ENCODE measurements around the gene MRPS11. TPM values are rescaled to one million over a fixed set of nuclear protein-coding genes. Genes with fewer than 3 reads are reported as not detected.
A peak's percentile ranks its signal among the peaks of the same experiment; 100 is the strongest.
"Not testable (repeated sequence)": the region's sequence is repeated elsewhere in the genome, so short reads cannot be mapped to it uniquely, and the experiment has no call there.

MRPS11 gene
- total and polyA plus RNA-seq, 5 donors = 39.4 to 67.5 (median 52.6) TPM

GRCh38 chr15:88454867-88455810, 12.4 kb upstream of the MRPS11 start:
- intact Hi-C loops (cut with DNase I) = no loop called here
- no peaks in the 10 kb centered on the region for H3K9me3 ChIP-seq (ENCODE audit: control insufficient read depth, low read length)
- ATAC-seq (peak; percentile 76 to 77), DNase-seq (peak; percentile 43 to 76 (median 70))
- WGBS = 28% methylated on average over 9 of the region's 9 CpGs
- H3K27ac ChIP-seq (ENCODE audit: low read length) = no peak overlapping the region
- no peaks in the 10 kb centered on the region for H3K27me3 ChIP-seq (ENCODE audit: control insufficient read depth, insufficient read depth)
- H3K4me1 ChIP-seq (ENCODE audit: control insufficient read depth, insufficient read depth, low read length) = peaks cover 2% of the 10 kb centered on the region
- H3K4me3 ChIP-seq (ENCODE audit: low read length) = no peak overlapping the region

GRCh38 chr15:88456733-88457132, 10.8 kb upstream of the MRPS11 start:
- Histone ChIP-seq H3K4me1 (ENCODE audit: control insufficient read depth, insufficient read depth, low read length) (peaks cover 2% of the 10 kb centered on the region), H3K4me3 (ENCODE audit: low read length) (no peak overlapping the region), H3K9me3 (ENCODE audit: control insufficient read depth, low read length) (no peaks in the 10 kb centered on the region), H3K27ac (ENCODE audit: low read length) (no peak overlapping the region), H3K27me3 (ENCODE audit: control insufficient read depth, insufficient read depth) (no peaks in the 10 kb centered on the region)
- no peak for DNase-seq
- ATAC-seq = no peak
- intact Hi-C loops (cut with DNase I) = no loop called here
- 93% methylated on average over 3 of the region's 3 CpGs for WGBS

GRCh38 chr15:88463870-88464532, 3.5 kb upstream of the MRPS11 start:
- intact Hi-C loops (cut with DNase I) = no loop called here
- WGBS = 63% methylated on average over 2 of the region's 2 CpGs
- peaks cover under 1% of the 10 kb centered on the region for H3K4me1 ChIP-seq (ENCODE audit: control insufficient read depth, insufficient read depth, low read length)
- no peak for DNase-seq
- no peaks in the 10 kb centered on the region for H3K9me3 ChIP-seq (ENCODE audit: control insufficient read depth, low read length)
- H3K4me3 ChIP-seq (ENCODE audit: low read length) = no peak overlapping the region
- ATAC-seq = no peak
- no peak overlapping the region for H3K27ac ChIP-seq (ENCODE audit: low read length)
- no peaks in the 10 kb centered on the region for H3K27me3 ChIP-seq (ENCODE audit: control insufficient read depth, insufficient read depth)

- ATAC-seq = no peak
- H3K27ac ChIP-seq (ENCODE audit: low read length) = no peak overlapping the region
- WGBS = 92% methylated on average over 4 of the region's 4 CpGs
Measured at GRCh38 chr15:88465633-88466224, 1.8 kb upstream of the MRPS11 start.

GRCh38 chr15:88467935-88468528, 524 bp downstream of the MRPS11 start:
- H3K27me3 ChIP-seq (ENCODE audit: control insufficient read depth, insufficient read depth) = no peaks in the 10 kb centered on the region
- H3K9me3 ChIP-seq (ENCODE audit: control insufficient read depth, low read length) = no peaks in the 10 kb centered on the region
- WGBS = 2% methylated on average over 17 of the region's 17 CpGs
- peak overlapping the region; percentile 58 for H3K27ac ChIP-seq (ENCODE audit: low read length)
- intact Hi-C loops (cut with DNase I) = no loop called here
- peak overlapping the region; percentile 73 for H3K4me3 ChIP-seq (ENCODE audit: low read length)
- DNase-seq (no peak), ATAC-seq (no peak)
- peaks cover 2% of the 10 kb centered on the region for H3K4me1 ChIP-seq (ENCODE audit: control insufficient read depth, insufficient read depth, low read length)

More at GRCh38 chr15:88465633-88466224, 1.8 kb upstream of the MRPS11 start:
- intact Hi-C loops (cut with DNase I) = no loop called here
- no peak for DNase-seq
- Histone ChIP-seq H3K4me1 (ENCODE audit: control insufficient read depth, insufficient read depth, low read length) (peaks cover 2% of the 10 kb centered on the region), H3K27me3 (ENCODE audit: control insufficient read depth, insufficient read depth) (no peaks in the 10 kb centered on the region), H3K9me3 (ENCODE audit: control insufficient read depth, low read length) (no peaks in the 10 kb centered on the region), H3K4me3 (ENCODE audit: low read length) (no peak overlapping the region)

- 95% methylated on average over 10 of the region's 10 CpGs for WGBS
- ATAC-seq; H3K9me3 ChIP-seq (ENCODE audit: control insufficient read depth, low read length); DNase-seq; H3K4me1 ChIP-seq (ENCODE audit: control insufficient read depth, insufficient read depth, low read length); H3K27me3 ChIP-seq (ENCODE audit: control insufficient read depth, insufficient read depth); intact Hi-C loops (cut with DNase I); H3K4me3 ChIP-seq (ENCODE audit: low read length); H3K27ac ChIP-seq (ENCODE audit: low read length): not testable (repeated sequence)
Measured at GRCh38 chr15:88468721-88469120, 1.2 kb downstream of the MRPS11 start.

GRCh38 chr15:88469321-88469720, 1.8 kb downstream of the MRPS11 start:
- intact Hi-C loops (cut with DNase I) = no loop called here

GRCh38 chr15:88470625-88471372, 3.3 kb downstream of the MRPS11 start:
- 93% methylated on average over 6 of the region's 6 CpGs for WGBS
- Histone ChIP-seq H3K4me3 (ENCODE audit: low read length) (no peak overlapping the region), H3K27ac (ENCODE audit: low read length) (no peak overlapping the region), H3K27me3 (ENCODE audit: control insufficient read depth, insufficient read depth) (no peaks in the 10 kb centered on the region), H3K9me3 (ENCODE audit: control insufficient read depth, low read length) (no peaks in the 10 kb centered on the region), H3K4me1 (ENCODE audit: control insufficient read depth, insufficient read depth, low read length) (peaks cover 2% of the 10 kb centered on the region)
- intact Hi-C loops (cut with DNase I) = loop anchor here in 1 of 4 donors (5.0 kb wide), 1 partner anchor 152 kb away; the partner anchor contains the start of gene AEN
- DNase-seq (no peak), ATAC-seq (no peak)

More at GRCh38 chr15:88469321-88469720, 1.8 kb downstream of the MRPS11 start:
- H3K27me3 ChIP-seq (ENCODE audit: control insufficient read depth, insufficient read depth) = no peaks in the 10 kb centered on the region
- H3K4me3 ChIP-seq (ENCODE audit: low read length) = no peak overlapping the region
- H3K27ac ChIP-seq (ENCODE audit: low read length) = no peak overlapping the region
- no peaks in the 10 kb centered on the region for H3K9me3 ChIP-seq (ENCODE audit: control insufficient read depth, low read length)
- WGBS = 91% methylated on average over 2 of the region's 2 CpGs
- peaks cover 2% of the 10 kb centered on the region for H3K4me1 ChIP-seq (ENCODE audit: control insufficient read depth, insufficient read depth, low read length)
- DNase-seq (no peak), ATAC-seq (no peak)

GRCh38 chr15:88472225-88472624, 4.7 kb downstream of the MRPS11 start:
- intact Hi-C loops (cut with DNase I) = loop anchor here in 1 of 4 donors (5.0 kb wide), 1 partner anchor 150 kb away; the partner anchor contains the start of gene AEN

GRCh38 chr15:88473661-88474293, 6.3 kb downstream of the MRPS11 start:
- not testable (repeated sequence) for H3K27ac ChIP-seq (ENCODE audit: low read length); H3K4me3 ChIP-seq (ENCODE audit: low read length); H3K27me3 ChIP-seq (ENCODE audit: control insufficient read depth, insufficient read depth); ATAC-seq; DNase-seq; H3K4me1 ChIP-seq (ENCODE audit: control insufficient read depth, insufficient read depth, low read length); H3K9me3 ChIP-seq (ENCODE audit: control insufficient read depth, low read length)
- 96% methylated on average over 4 of the region's 4 CpGs for WGBS
- intact Hi-C loops (cut with DNase I) = loop anchor here in 1 of 4 donors (5.0 kb wide), 1 partner anchor 149 kb away; the partner anchor contains the start of gene AEN

More at GRCh38 chr15:88472225-88472624, 4.7 kb downstream of the MRPS11 start:
- Histone ChIP-seq H3K4me1 (ENCODE audit: control insufficient read depth, insufficient read depth, low read length) (peaks cover 2% of the 10 kb centered on the region), H3K27ac (ENCODE audit: low read length) (no peak overlapping the region), H3K9me3 (ENCODE audit: control insufficient read depth, low read length) (no peaks in the 10 kb centered on the region), H3K27me3 (ENCODE audit: control insufficient read depth, insufficient read depth) (no peaks in the 10 kb centered on the region), H3K4me3 (ENCODE audit: low read length) (no peak overlapping the region)
- ATAC-seq (no peak), DNase-seq (no peak)
- 84% methylated on average over 4 of the region's 4 CpGs for WGBS
